Measurements from ENCODE around the gene NOP16. TPM values are rescaled to one million over a fixed set of nuclear protein-coding genes. Genes with fewer than 3 reads are reported as not detected.

Gene NOP16
- total RNA-seq, 2 experiments from 2014 or later, result 154 to 158 TPM

- no peaks in the 10 kb centered on the region for H3K9me3 Mint-ChIP-seq
- no peak overlapping the region for H3K4me3 Mint-ChIP-seq
- H3K36me3 Mint-ChIP-seq, result peaks cover 60% of the 10 kb centered on the region
- H3K27me3 Mint-ChIP-seq, result no peaks in the 10 kb centered on the region
- H3K27ac Mint-ChIP-seq, result no peak overlapping the region
- H3K4me1 Mint-ChIP-seq, result peaks cover 23% of the 10 kb centered on the region
- no peak for DNase-seq
Measured at GRCh38 chr5:176383961-176384360, 4.4 kb downstream of the NOP16 start.

DNA sequence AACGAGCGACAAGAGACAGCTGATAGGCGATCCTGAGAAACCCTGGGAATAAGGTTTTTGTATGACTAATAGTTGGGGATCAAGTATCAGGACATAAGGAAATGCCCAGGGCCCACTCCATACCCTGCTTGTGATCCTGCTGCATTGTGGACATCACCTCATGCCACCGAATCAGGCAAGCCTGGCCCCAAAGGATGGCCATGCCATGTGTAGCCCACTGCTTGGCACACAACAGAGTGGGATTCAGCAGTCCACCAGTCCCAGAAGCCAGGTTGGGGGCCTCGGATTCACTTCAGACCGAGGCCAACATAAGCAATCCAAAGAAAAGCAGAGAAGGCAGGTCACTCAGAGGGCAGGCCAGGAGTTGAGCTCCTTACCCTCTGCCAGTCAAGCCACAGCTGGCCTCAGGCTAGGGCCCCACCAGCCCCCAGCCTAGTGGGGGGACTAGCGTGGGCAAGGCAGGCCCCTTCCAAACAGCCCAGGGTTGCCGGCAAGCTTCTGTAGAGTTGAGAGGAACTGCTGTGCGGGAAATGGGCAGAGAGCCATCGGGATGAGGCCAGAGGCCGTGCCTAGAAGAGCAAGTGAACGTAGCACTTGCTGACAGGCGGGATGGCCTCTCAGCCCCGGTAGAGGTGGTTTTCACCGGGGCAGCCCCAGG lies 5.0 kb downstream of the NOP16 start:
- peaks cover 60% of the 10 kb centered on the region for H3K36me3 Mint-ChIP-seq
- H3K27me3 Mint-ChIP-seq, result no peaks in the 10 kb centered on the region
- H3K4me3 Mint-ChIP-seq, result no peak overlapping the region
- H3K27ac Mint-ChIP-seq, result no peak overlapping the region
- H3K4me1 Mint-ChIP-seq, result peaks cover 23% of the 10 kb centered on the region
- DNase-seq, result no peak
- no peaks in the 10 kb centered on the region for H3K9me3 Mint-ChIP-seq

DNA sequence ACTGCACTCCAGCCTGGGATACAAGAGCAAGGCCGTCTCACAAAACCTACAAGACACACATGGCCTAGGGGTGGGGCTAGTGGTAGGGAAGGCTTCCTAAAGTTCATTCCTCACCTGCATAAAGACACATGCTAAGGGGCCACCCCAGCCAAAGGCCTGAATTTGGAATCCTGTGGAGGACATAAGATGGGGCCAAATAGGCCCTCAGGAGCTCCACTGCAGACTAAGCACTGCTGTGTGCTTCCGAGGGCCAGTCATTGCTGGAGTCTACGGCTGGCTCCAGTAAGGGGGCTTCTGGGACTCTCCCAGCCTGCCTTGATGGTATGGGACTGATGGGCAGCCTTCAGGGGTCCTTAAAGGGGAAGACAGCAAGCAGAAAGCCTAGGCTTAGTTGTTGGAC lies 5.7 kb downstream of the NOP16 start:
- H3K27ac Mint-ChIP-seq, result no peak overlapping the region

DNA sequence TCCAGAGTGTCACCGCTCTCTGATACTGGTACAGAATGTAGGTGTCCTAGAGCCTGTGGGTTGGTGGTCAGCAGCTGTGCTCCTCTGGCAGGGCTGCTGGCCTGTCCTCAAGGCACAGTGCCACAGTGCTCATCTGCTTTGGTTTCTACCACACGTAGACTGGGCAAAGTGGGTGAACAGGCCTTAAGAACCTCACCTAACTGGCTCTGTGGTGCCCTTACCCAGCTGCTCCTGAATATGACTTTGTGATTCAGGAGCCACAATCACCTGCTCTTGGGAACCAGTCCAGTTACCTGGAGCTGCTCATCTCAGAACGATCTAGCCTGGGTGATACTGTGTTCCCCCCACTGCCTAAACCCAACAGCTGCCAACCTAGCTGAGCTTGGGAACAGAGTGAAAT lies 6.4 kb downstream of the NOP16 start:
- H3K27ac Mint-ChIP-seq, result no peak overlapping the region
- no peak overlapping the region for H3K4me3 Mint-ChIP-seq
- no peak for DNase-seq
- H3K9me3 Mint-ChIP-seq, result no peaks in the 10 kb centered on the region
- H3K4me1 Mint-ChIP-seq, result peaks cover 20% of the 10 kb centered on the region
- H3K27me3 Mint-ChIP-seq, result no peaks in the 10 kb centered on the region
- H3K36me3 Mint-ChIP-seq, result peaks cover 47% of the 10 kb centered on the region

More for the DNA sequence above, 5.7 kb downstream of the NOP16 start:
- Mint-ChIP-seq H3K9me3 (no peaks in the 10 kb centered on the region), H3K36me3 (peaks cover 54% of the 10 kb centered on the region), H3K4me1 (peaks cover 23% of the 10 kb centered on the region), H3K4me3 (no peak overlapping the region), H3K27me3 (no peaks in the 10 kb centered on the region)
- no peak for DNase-seq

DNA sequence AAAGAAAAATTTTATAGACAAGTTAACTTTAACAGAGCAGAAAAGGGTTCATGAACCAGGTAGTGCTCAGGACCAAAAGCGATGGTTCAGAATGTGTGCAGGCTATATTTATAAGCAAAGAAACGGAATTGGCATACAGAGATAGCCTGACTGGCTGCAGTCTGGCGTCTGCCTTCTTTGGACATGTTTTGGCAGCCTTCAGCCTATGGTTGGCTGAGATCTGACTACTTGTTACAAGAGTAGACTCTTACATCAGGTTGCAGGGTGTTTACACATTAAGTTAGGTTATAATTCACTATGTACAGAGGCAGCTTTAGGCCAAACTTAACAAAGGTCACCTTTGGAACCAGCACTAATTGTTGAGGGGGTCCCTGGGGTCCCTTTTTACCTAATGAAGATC lies 7.0 kb downstream of the NOP16 start:
- peaks cover 44% of the 10 kb centered on the region for H3K36me3 Mint-ChIP-seq
- no peaks in the 10 kb centered on the region for H3K9me3 Mint-ChIP-seq
- no peaks in the 10 kb centered on the region for H3K27me3 Mint-ChIP-seq
- H3K27ac Mint-ChIP-seq, result no peak overlapping the region
- no peak overlapping the region for H3K4me3 Mint-ChIP-seq
- H3K4me1 Mint-ChIP-seq, result peaks cover 14% of the 10 kb centered on the region
- no peak for DNase-seq

DNA sequence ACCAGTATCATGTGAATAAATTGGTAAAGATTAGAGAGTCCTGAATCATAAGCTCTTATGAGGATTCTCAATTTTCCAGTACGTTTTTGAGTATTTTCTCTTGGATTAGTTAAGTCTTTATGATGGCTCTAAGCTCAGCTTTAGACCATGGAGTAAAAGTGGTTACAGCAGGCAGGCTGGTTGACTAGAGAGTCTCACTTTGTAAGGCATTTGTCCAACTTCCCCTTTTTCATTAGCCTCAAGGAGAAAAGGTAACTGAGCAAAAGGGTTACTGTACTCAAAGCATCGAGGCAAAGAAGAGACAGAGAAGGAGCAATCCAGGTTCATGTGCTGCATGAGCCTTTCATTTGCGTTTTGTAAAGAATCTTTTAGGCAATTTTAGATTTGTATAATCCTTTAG lies 8.5 kb downstream of the NOP16 start:
- H3K27ac Mint-ChIP-seq, result no peak overlapping the region
- H3K36me3 Mint-ChIP-seq, result peaks cover 38% of the 10 kb centered on the region
- no peaks in the 10 kb centered on the region for H3K27me3 Mint-ChIP-seq
- H3K4me3 Mint-ChIP-seq, result no peak overlapping the region
- H3K4me1 Mint-ChIP-seq, result peaks cover 2% of the 10 kb centered on the region
- no peak for DNase-seq
- H3K9me3 Mint-ChIP-seq, result no peaks in the 10 kb centered on the region

- Mint-ChIP-seq H3K9me3 (no peaks in the 10 kb centered on the region), H3K4me3 (no peak overlapping the region), H3K36me3 (peaks cover 12% of the 10 kb centered on the region), H3K27me3 (no peaks in the 10 kb centered on the region), H3K27ac (no peak overlapping the region), H3K4me1 (no peaks in the 10 kb centered on the region)
- no peak for DNase-seq
Measured at GRCh38 chr5:176373100-176373818, 15.1 kb downstream of the NOP16 start.

DNA sequence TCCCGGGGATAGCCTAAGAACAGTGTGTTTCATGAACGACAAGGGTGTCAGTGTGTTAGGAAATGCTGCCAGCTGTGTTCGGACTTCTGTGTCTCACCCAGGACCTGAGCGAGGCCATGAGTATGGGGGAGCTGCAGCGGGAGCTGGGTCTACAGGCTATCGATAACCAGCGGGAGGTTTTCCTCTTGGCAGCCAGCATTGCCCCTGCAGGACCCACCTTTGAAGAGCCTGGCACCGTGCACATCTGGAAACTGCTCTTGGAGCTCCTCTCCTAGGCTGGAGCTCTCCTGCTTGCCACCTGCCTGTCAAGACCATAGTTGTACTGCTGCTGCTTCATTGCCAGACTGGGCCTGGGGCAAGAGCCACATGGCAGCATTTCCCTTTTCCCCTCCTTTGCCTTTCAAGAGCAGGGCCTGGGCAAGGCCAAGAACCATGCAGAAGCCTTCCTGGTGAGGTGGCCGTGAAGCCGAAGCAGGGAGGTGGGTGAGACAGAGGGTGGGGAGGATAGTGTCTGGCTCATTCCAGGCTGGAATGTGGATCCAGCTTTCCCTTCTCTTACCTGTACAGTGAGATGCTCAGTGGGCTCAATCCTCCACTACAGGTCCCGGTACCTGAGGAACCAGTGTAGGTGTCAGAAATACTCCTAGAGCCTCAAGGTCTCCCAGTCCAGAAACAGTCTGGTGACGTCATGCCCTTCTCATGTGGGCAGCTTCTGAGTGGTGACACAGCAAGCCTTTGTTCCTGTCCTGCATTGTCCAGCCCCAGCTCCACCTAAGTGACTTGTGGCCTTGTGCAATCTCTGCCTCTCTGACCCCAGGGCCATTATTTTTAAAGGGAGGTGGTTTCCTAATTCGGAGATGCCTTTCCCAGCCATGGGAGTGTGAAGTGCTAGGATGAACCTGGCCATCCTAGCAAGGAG lies 16.5 kb downstream of the NOP16 start:
- peaks cover 6% of the 10 kb centered on the region for H3K4me1 Mint-ChIP-seq
- no peaks in the 10 kb centered on the region for H3K9me3 Mint-ChIP-seq
- H3K4me3 Mint-ChIP-seq, result no peak overlapping the region
- H3K27me3 Mint-ChIP-seq, result no peaks in the 10 kb centered on the region
- peaks cover 24% of the 10 kb centered on the region for H3K36me3 Mint-ChIP-seq
- no peak for DNase-seq
- H3K27ac Mint-ChIP-seq, result no peak overlapping the region

- Mint-ChIP-seq H3K36me3 (peaks cover 19% of the 10 kb centered on the region), H3K27ac (no peak overlapping the region)
- DNase-seq, result no peak
Measured at GRCh38 chr5:176369934-176370711, 18.3 kb downstream of the NOP16 start.

GRCh38 chr5:176368726-176369125 lies 19.7 kb downstream of the NOP16 start:
- Mint-ChIP-seq H3K27ac (no peak overlapping the region), H3K36me3 (peaks cover 19% of the 10 kb centered on the region), H3K9me3 (no peaks in the 10 kb centered on the region), H3K27me3 (no peaks in the 10 kb centered on the region), H3K4me1 (peaks cover 8% of the 10 kb centered on the region), H3K4me3 (no peak overlapping the region)
- DNase-seq, result no peak

More at GRCh38 chr5:176369934-176370711, 18.3 kb downstream of the NOP16 start:
- Mint-ChIP-seq H3K27me3 (no peaks in the 10 kb centered on the region), H3K9me3 (no peaks in the 10 kb centered on the region), H3K4me1 (peaks cover 8% of the 10 kb centered on the region), H3K4me3 (no peak overlapping the region)

- Mint-ChIP-seq H3K4me1 (peaks cover 17% of the 10 kb centered on the region), H3K36me3 (peaks cover 18% of the 10 kb centered on the region), H3K27ac (peak overlapping the region; percentile 13), H3K4me3 (peak overlapping the region; percentile 74), H3K27me3 (no peaks in the 10 kb centered on the region), H3K9me3 (no peaks in the 10 kb centered on the region)
- no peak for DNase-seq
Measured at GRCh38 chr5:176366232-176366894, 22.0 kb downstream of the NOP16 start.

DNA sequence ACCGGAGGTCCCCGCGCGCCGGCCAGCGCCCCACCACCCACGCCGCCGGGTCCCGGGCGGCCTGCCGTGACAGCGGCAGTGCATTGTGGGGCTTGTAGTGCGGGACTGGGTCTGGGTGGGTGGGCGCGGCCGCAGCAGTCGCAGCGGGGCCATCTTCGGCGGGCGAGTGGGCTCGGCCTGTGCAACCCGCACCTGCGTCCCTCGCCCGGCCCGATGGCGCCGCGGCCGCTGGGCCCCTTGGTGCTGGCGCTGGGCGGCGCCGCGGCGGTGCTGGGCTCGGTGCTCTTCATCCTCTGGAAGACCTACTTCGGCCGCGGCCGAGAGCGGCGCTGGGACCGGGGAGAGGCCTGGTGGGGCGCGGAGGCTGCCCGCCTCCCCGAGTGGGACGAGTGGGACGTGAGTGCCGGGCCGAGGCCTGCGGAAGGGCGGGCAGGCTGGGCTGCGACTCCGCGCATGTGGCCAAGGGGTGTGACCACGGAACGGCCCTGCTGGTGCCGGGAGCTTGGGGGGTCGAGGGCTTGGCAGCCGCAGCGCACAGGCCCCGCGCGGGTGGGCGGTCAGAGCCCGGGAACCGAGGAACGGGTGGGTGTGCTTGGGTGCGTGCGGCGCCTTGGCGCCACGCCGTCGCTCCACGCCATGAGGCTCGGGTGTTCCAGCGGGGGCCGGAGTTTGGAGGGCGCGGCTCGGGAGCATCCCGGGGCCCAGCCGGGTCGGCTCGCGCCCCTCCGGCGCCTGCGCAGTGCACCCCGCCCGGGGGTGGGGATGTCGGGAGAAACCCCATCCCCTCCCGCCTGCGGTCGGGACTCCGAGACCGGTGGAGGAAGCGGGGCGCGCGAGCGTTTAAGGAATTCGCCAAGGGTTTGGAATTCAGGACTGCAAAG lies 22.8 kb downstream of the NOP16 start, which contains the start of gene ARL10:
ARL10 (plus strand) TSS at position 137 of the 881 bp plus-strand sequence; CDS start at position 214, 77 bp downstream.
- peak within 1 kb of the TSS; percentile 77 for H3K4me3 Mint-ChIP-seq
- peaks cover 17% of the 10 kb centered on the region for H3K4me1 Mint-ChIP-seq
- no peaks in the 10 kb centered on the region for H3K9me3 Mint-ChIP-seq
- H3K27me3 Mint-ChIP-seq, result no peaks in the 10 kb centered on the region
- peaks cover 16% of the 10 kb centered on the region for H3K36me3 Mint-ChIP-seq
- peak; percentile 80 for DNase-seq
- H3K27ac Mint-ChIP-seq, result peak within 1 kb of the TSS; percentile 81

DNA sequence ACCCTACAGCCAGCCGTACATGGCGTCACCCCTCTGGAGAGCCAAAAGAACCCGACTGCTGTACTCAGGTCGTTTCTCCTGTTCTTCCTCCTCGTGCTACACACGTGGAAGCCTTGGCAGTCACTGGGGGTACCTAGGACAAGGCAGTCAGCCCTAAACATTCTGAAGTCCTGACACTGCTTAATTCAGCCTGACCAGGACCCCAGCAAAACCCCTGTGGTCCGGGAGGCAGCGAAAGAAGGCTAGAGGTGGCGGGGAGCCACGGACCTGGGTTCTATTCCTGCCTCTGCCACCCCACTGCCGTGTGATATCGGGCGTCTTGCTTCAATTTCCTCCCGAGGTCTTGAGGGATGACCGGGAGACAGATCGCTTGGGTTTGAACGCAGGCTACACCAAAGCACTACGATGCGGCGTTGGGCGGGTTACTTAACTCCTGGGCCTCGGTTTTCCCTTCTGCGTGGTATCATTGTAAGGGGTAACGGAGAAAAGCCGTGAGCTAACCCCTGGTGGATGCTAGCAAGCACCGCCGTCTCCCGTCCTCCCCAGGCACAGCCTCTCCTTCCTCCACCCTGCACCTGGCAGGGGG lies 23.5 kb downstream of the NOP16 start:
- H3K9me3 Mint-ChIP-seq, result no peaks in the 10 kb centered on the region
- H3K27me3 Mint-ChIP-seq, result no peaks in the 10 kb centered on the region
- H3K4me3 Mint-ChIP-seq, result peak overlapping the region; percentile 77
- peaks cover 19% of the 10 kb centered on the region for H3K4me1 Mint-ChIP-seq
- peak overlapping the region; percentile 81 for H3K27ac Mint-ChIP-seq
- no peak for DNase-seq
- peaks cover 17% of the 10 kb centered on the region for H3K36me3 Mint-ChIP-seq
